ENCODE measurements around the gene ADAM19. TPM values are rescaled to one million over a fixed set of nuclear protein-coding genes. Genes with fewer than 3 reads are reported as not detected.

ADAM19 gene
- total and polyA plus RNA-seq, 4 donors, result 3.1 to 17.6 (median 12.9) TPM

DNA sequence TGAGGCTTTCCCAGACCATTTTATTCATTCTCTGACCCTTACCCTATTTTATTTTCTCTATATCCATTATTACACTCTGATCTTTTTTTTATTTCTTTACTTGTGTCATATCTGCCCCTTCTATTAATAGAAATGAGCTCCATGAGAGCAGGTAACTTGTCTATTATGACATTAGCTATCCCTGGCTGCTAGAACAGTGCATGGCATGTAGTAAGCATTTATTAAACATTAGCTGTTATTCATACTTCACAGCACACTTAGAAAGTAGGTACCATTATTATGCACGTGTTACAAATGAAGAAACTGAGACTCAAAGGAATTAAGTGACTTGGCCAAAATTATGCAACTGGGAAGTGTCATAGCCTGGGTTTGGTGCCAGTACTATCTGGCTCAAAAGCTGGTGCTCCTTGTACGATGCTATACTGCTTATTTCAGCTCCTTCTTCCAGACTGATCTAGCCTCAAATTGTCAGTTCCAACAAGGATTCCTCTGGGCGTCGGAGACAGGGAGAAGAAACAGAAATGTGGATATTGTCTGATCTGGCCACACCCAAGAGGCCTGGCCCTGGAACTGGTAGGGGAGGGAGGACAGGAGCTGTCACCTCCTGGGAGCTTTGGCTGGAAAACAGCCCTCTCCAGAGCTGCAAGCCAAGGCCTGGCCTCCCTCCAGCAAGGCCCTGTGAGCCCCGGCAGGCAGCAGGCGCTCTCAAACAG lies 126.4 kb downstream of the ADAM19 start:
- peak; percentile 50 to 70 (median 56) for DNase-seq
- Histone ChIP-seq H3K36me3 (ENCODE audit: control insufficient read depth in 4 of 4, insufficient read depth in 4 of 4, low read length in 4 of 4) (no peaks in the 10 kb centered on the region), H3K4me3 (no peak overlapping the region), H3K9me3 (ENCODE audit: control insufficient read depth in 4 of 4, insufficient read depth in 3 of 4, low read length in 3 of 4) (no peaks in the 10 kb centered on the region), H3K9ac (ENCODE audit: insufficient read depth in 1 of 2, low read length in 2 of 2) (no peak overlapping the region), H3K27me3 (ENCODE audit: control insufficient read depth in 3 of 3, insufficient read depth in 3 of 3, low read length in 2 of 3) (no peaks in the 10 kb centered on the region), H3K27ac (ENCODE audit: low read depth in 1 of 2, low read length in 1 of 2) (peak overlapping the region in 1 of 2 donors; percentile 55), H3K4me1 (ENCODE audit: control insufficient read depth in 5 of 5, insufficient read depth in 5 of 5, low read length in 5 of 5) (peaks cover 0 to 17% (median 0%) of the 10 kb centered on the region in 5 donors)
- WGBS, 2 donors, result 56 to 67% methylated on average over 6 of the region's 6 CpGs
- TF ChIP-seq, protein P1, sequence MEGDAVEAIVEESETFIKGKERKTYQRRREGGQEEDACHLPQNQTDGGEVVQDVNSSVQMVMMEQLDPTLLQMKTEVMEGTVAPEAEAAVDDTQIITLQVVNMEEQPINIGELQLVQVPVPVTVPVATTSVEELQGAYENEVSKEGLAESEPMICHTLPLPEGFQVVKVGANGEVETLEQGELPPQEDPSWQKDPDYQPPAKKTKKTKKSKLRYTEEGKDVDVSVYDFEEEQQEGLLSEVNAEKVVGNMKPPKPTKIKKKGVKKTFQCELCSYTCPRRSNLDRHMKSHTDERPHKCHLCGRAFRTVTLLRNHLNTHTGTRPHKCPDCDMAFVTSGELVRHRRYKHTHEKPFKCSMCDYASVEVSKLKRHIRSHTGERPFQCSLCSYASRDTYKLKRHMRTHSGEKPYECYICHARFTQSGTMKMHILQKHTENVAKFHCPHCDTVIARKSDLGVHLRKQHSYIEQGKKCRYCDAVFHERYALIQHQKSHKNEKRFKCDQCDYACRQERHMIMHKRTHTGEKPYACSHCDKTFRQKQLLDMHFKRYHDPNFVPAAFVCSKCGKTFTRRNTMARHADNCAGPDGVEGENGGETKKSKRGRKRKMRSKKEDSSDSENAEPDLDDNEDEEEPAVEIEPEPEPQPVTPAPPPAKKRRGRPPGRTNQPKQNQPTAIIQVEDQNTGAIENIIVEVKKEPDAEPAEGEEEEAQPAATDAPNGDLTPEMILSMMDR (IDR thresholded peaks at IDR 0.05; ENCODE audit: control extremely low read depth, extremely low read depth), result no peak
- ATAC-seq (ENCODE audit: insufficient read depth, low FRiP score), result no peak

DNA sequence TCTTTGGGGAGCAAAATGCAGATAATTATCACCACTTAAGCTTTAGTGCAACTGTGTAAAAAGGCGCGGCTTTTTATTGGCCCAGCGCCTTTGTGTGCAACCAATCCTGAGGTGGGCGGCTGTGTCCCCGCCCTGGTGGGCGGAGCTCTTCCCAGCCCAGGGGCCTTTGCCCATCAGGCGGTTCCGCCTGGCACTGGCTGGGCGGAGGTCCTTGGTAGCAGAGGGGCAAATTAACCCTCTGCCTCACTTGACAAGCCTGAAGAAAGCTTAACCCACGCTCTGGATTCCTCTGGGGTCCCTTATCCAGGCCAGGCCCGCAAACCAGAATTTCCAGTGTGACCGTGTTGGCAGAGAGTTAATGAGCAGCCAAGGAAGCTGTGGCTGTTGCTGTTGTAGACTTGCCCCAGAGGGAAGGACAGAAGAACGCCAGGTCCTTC lies 128.4 kb downstream of the ADAM19 start:
- WGBS, 2 donors, result 71 to 85% methylated on average over 13 of the region's 13 CpGs
- ATAC-seq (ENCODE audit: insufficient read depth, low FRiP score) (no peak), DNase-seq (peak; percentile 55 to 82 (median 79))
- H3K4me3 ChIP-seq, result no peak overlapping the region
- peaks cover 0 to 28% (median 0%) of the 10 kb centered on the region in 5 donors for H3K4me1 ChIP-seq (ENCODE audit: control insufficient read depth in 5 of 5, insufficient read depth in 5 of 5, low read length in 5 of 5)
- TF ChIP-seq, protein P1 (IDR thresholded peaks at IDR 0.05; ENCODE audit: control extremely low read depth, extremely low read depth), result no peak
- no peaks in the 10 kb centered on the region for H3K27me3 ChIP-seq (ENCODE audit: control insufficient read depth in 3 of 3, insufficient read depth in 3 of 3, low read length in 2 of 3)
- H3K9ac ChIP-seq (ENCODE audit: insufficient read depth in 1 of 2, low read length in 2 of 2), result no peak overlapping the region
- H3K27ac ChIP-seq (ENCODE audit: low read depth in 1 of 2, low read length in 1 of 2), result no peak overlapping the region
- H3K9me3 ChIP-seq (ENCODE audit: control insufficient read depth in 4 of 4, insufficient read depth in 3 of 4, low read length in 3 of 4), result no peaks in the 10 kb centered on the region
- no peaks in the 10 kb centered on the region for H3K36me3 ChIP-seq (ENCODE audit: control insufficient read depth in 4 of 4, insufficient read depth in 4 of 4, low read length in 4 of 4)

DNA sequence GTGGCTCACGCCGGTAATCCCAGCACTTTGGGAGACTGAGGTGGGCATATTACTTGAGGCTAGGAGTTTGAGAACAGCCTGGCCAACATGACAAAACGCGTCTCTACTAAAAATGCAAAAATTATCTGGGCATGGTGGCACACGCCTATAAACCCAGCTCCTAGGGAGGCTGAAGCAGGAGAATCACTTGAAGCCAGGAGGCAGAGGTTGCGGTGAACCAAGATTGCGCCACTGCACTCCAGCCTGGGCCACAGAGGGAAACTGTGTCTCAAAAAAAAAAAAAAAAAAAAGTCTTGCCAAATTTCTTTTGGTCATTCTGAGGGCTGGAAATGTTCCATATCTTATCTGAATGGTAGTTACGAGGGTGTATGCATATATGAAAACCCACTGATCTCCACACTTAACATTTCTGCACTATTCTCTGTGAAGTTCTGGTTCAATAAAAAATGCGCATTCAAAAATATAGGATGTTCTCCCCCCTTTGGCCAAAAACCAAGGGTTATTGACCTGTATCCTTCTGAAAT lies 129.1 kb downstream of the ADAM19 start:
- no peak for DNase-seq
- H3K9me3 ChIP-seq (ENCODE audit: control insufficient read depth in 4 of 4, insufficient read depth in 3 of 4, low read length in 3 of 4), result no peaks in the 10 kb centered on the region
- H3K36me3 ChIP-seq (ENCODE audit: control insufficient read depth in 4 of 4, insufficient read depth in 4 of 4, low read length in 4 of 4), result no peaks in the 10 kb centered on the region
- no peak overlapping the region for H3K27ac ChIP-seq (ENCODE audit: low read depth in 1 of 2, low read length in 1 of 2)
- no peak overlapping the region for H3K9ac ChIP-seq (ENCODE audit: insufficient read depth in 1 of 2, low read length in 2 of 2)
- TF ChIP-seq, protein P1 (IDR thresholded peaks at IDR 0.05; ENCODE audit: control extremely low read depth, extremely low read depth), result no peak
- no peak for ATAC-seq (ENCODE audit: insufficient read depth, low FRiP score)
- WGBS, 2 donors, result 74 to 78% methylated on average over 9 of the region's 9 CpGs
- no peaks in the 10 kb centered on the region for H3K27me3 ChIP-seq (ENCODE audit: control insufficient read depth in 3 of 3, insufficient read depth in 3 of 3, low read length in 2 of 3)
- peaks cover 0 to 28% (median 0%) of the 10 kb centered on the region in 5 donors for H3K4me1 ChIP-seq (ENCODE audit: control insufficient read depth in 5 of 5, insufficient read depth in 5 of 5, low read length in 5 of 5)
- H3K4me3 ChIP-seq, result no peak overlapping the region
